KBM-7 (cell line): ENCODE results near the gene NRG3.

Experiments used
- DNase-seq: peaks from one replicate; pipeline ENCODE4 v3.0.0-alpha.2; 2015
- in situ Hi-C: fragments of 300-500 bp; cut with MboI; formaldehyde crosslinking; loops from 2 replicates; pipeline ENCODE4 v1.14.3; 2020; ENCODE audit warnings: low sequenced_read_pairs, low pct_unique_long_range_greater_than_20kb, mixed read lengths

NRG3 gene

GRCh38 chr10:82768040-82768439, 893.0 kb downstream of the NRG3 start:
- DNase-seq, result no peak
- in situ Hi-C loops, result no loop called here

DNA sequence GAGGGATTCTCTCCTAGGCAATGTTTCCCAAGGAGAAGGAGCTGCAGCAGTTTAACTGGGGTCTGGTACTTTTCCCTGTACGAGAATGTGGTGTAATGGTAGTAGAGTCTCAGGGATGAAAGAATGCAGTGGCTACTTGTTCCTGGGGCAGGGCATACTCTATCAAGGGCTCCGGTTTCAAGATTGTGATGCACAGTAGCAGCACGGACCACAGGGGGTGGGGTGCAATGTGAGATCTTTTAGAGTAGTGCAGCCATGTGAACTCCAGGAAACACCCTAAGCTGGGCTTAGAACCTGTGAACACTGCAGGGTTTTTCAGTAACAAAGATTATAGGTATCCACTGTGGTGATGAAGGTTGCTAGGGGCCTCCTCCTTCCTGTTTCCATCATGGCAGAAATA, 903.9 kb downstream of the NRG3 start:
- peak; percentile 15 for DNase-seq
- in situ Hi-C loops, result no loop called here

DNA sequence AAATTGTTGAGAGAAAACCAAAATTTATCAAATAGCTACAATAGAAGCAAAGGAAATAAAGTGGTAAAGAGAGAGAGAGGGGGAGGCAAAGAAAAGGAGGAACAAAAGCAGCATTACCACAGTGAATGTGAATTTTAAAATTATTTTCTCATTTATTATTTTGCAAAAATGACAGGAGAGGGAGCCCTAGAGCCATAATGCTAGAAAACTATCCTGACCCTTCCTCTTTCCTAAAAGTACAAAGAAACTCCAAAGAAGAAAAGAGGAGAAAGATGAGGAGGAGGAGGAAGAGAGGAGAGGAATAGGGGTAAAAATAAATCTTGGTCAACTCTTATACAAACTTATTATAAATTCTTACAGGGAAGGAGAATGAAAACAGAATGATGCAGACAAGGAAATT, 921.5 kb downstream of the NRG3 start:
- in situ Hi-C loops, result no loop called here

DNA sequence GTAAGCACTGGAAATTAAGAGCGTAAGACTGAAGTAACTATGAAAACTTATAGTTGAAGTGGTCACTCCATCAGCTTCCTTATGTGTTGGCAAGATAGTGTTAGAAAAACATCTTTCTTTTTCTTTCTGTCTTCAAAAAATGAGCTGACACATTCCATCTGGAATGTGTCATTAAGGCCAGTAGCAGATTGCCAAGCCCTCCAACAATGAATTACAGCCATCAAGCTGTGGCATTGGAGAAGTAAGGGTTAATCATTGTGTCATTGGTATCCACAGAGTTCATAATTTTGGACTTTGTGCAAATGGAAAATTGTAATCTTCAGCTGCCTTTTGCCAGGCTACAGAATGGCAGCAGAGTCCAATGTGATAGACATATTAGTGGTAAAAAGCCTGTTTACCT, 926.3 kb downstream of the NRG3 start:
- in situ Hi-C loops, result no loop called here
- no peak for DNase-seq

More for the DNA sequence above, 921.5 kb downstream of the NRG3 start:
- peak; percentile 25 for DNase-seq

- DNase-seq, result peak; percentile 17
- in situ Hi-C loops, result no loop called here
These were observed 936.6 kb downstream of the NRG3 start for GRCh38 chr10:82811621-82812020.

DNA sequence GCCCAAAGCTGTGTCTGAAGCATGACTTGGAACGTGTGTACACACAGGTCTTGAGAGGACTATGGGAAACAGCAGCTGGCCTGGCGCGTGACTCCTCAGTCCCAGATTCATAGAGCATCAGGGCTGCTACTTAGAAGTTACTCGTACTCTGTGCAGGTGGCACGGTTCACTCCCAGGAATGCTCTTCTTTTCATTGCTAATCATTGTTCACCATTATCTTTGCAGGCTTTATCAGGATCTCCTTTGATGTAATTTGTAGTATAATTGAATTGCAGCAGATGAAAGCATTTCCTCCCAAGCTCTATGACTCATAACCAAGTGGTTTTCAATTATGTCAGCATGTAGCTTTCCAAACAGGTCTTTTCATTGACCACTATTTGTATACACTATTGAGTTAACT, 938.9 kb downstream of the NRG3 start:
- no peak for DNase-seq
- in situ Hi-C loops, result no loop called here

GRCh38 chr10:82814635-82815034, 939.6 kb downstream of the NRG3 start:
- no peak for DNase-seq
- in situ Hi-C loops, result no loop called here

GRCh38 chr10:82815680-82816079, 940.7 kb downstream of the NRG3 start:
- DNase-seq, result no peak
- in situ Hi-C loops, result no loop called here

- DNase-seq, result no peak
- in situ Hi-C loops, result no loop called here
These were observed 942.9 kb downstream of the NRG3 start for GRCh38 chr10:82817676-82818422.

DNA sequence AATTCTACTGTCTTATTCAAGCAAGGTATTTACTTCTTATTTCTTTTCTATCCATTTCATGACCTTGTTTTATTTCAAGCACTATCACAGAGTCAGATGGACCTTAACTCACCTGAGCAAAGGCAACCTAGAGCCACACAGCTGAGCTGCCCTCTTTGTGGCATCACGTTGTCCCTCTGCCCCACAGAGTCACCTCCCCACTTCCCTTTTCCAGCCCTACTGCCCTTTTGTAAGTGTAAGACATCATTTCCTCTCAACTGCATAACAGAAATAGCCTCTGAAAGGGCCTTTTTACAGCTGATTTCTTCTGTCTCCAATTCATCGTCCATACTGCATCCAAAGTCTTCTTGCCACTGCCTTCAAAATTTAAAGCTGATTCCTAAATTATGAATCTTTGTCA, 946.0 kb downstream of the NRG3 start:
- in situ Hi-C loops, result no loop called here
- no peak for DNase-seq

- in situ Hi-C loops, result no loop called here
- no peak for DNase-seq
These were observed 951.1 kb downstream of the NRG3 start for GRCh38 chr10:82826132-82826531.

DNA sequence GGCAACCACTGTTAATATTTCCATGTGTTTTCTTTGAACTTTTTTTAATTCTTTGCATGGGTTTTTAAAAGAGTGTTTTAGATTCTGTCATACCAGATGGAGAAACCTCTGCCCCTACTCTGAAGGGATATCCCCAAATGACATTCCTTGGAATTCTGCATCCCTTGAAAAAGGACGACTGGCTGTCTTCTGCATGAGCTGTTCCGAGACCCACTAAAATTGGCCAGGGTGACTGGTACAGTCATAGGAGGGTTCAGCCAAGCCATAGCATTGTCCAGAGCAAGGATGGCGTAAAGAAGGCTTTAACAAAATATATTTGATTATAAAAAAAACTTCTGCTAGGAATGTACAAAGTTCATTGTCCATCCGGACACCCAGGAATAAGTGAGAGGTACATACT, 952.9 kb downstream of the NRG3 start:
- no peak for DNase-seq
- in situ Hi-C loops, result no loop called here

DNA sequence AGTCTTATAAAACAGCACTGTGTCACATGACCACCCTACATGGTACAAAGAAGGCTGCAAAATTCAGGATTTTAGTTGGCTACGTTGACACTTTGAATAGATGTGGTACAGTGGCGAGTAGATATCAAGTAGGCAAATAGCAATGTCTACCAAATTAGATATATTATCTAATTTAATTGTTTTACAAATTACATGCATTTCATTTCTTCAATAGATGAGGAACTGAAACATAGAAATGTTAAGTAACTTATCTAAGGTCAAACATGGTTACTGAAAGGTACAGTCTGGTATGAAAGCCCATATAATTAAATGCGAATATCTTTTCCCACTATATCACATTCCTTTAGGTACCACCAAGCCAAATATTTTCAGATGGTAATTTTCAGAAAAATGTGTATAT, 972.2 kb downstream of the NRG3 start:
- DNase-seq, result no peak
- in situ Hi-C loops, result no loop called here

- no peak for DNase-seq
- in situ Hi-C loops, result no loop called here
These were observed 975.2 kb downstream of the NRG3 start for GRCh38 chr10:82850191-82850590.

GRCh38 chr10:82856957-82857613, 982.1 kb downstream of the NRG3 start:
- in situ Hi-C loops, result no loop called here
- no peak for DNase-seq

DNA sequence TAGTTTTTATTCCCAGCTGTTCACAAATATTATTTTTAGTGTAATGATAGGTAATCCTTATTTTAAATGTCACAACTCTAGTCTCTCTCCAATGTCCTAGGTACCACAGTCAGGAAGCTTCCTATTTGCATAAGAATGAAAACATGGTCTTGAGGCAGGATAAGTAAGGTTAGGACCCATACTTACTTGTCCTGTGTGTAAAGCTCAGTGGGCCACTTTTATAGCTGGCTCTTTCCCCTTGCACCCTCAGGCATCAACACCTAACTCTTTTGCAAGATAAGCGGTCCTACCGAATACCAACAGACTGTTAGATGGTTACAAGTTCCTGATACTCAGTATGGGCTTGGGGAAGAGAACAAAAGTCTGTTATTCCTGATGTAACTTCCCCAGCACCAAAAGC, 986.9 kb downstream of the NRG3 start:
- in situ Hi-C loops, result no loop called here
- no peak for DNase-seq

GRCh38 chr10:82865366-82865765, 990.4 kb downstream of the NRG3 start:
- no peak for DNase-seq
- in situ Hi-C loops, result no loop called here

DNA sequence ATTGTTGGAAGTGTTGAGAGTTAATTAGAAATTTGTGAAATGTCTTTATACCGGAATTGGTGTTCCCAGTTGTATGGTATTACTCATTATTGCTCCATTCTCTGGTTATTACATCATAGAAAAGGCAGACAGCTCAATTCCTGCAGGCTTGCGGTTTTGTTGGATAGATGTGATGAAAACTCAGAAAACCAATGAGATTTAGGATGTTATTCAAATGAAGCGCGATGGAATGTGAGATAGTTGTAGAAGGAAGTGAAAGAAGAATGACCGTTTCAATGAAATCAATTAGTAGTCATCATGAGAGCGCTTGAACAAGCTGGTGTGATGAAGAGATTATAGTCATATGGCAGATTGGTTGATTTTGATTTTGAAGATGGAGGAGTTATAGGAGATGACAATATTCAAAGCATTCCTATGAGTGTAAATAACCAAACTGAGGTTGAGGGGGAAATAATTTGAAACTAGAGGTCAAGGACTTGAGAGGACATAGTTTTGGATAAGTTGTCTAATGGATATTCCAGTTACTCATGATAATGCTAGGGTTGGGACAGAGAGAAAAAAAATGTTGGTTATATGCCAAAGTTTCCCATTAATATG, 991.5 kb downstream of the NRG3 start:
- DNase-seq, result no peak
- in situ Hi-C loops, result no loop called here

- in situ Hi-C loops, result no loop called here
- DNase-seq, result no peak
These were observed 992.1 kb downstream of the NRG3 start for GRCh38 chr10:82867056-82867455.

DNA sequence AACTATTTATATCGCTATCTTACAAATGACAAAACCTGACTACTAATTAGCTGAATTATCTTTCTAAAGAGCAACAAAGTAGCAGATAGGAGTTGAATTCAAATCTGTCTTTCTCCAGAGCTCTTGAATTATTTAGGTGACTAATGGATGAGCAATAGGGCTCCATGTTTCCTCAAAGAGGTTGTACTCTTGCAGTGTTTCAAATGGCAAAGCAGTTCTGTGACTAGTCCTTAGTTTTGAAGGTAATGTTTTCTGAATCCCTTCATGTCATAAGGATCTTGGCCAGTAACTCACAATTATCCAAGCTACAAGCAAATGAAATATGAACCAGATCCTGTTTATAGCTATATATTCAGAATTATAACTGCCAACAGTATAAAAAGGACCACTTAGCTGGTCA, 999.7 kb downstream of the NRG3 start:
- DNase-seq, result no peak

More for the DNA sequence above, 999.7 kb downstream of the NRG3 start:
- in situ Hi-C loops, result no loop called here
